HS-5 (cell line): ENCODE measurements around the gene SNAP25.

Experiments used
- DNase-seq: peaks from one replicate; pipeline ENCODE4 v3.0.0-alpha.2; 2012; ENCODE audit warnings: low read depth

The SNAP25 gene

GRCh38 chr20:10304471-10305046, 85.9 kb downstream of the SNAP25 start:
- DNase-seq = no peak

DNA sequence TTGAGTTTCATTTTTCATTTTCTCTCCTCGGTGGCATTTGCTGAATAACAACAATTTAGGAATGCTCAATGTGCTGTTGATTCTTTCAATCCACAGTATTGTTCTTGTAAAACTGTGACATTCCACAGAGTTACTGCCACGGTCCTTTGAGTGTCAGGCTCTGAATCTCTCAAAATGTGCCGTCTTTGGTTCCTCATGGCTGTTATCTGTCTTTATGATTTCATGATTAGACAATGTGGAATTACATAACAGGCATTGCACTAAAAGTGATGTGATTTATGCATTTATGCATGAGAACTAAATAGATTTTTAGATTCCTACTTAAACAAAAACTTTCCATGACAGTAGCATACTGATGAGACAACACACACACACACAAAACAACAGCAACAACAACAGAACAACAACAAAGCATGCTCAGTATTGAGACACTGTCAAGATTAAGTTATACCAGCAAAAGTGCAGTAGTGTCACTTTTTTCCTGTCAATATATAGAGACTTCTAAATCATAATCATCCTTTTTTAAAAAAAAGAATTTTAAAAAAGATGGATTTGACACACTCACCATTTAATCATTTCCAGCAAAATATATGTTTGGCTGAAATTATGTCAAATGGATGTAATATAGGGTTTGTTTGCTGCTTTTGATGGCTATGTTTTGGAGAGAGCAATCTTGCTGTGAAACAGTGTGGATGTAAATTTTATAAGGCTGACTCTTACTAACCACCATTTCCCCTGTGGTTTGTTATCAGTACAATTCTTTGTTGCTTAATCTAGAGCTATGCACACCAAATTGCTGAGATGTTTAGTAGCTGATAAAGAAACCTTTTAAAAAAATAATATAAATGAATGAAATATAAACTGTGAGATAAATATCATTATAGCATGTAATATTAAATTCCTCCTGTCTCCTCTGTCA, 88.1 kb downstream of the SNAP25 start:
- DNase-seq = peak; percentile 90

DNA sequence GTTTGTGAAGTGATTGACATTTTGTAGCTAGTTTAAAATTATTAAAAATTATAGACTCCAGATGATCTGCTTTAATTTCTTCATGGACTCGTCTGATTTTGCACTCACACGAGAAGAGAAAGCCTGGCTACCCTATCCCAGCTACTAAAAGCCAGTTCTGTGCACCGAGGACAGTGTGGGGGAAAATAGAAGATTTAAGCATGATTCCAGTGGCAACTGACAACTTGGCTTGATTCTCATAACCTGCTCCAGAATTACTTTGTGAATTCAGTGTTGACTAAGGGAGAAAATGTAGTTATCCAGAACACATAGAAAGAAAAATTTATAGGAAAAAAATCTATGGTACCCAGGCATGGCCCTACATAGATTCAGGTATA, 88.7 kb downstream of the SNAP25 start:
- DNase-seq = no peak

- DNase-seq = no peak
These were observed 90.0 kb downstream of the SNAP25 start for GRCh38 chr20:10308652-10309051.

GRCh38 chr20:10309326-10309725, 90.7 kb downstream of the SNAP25 start:
- DNase-seq = peak; percentile 95

DNA sequence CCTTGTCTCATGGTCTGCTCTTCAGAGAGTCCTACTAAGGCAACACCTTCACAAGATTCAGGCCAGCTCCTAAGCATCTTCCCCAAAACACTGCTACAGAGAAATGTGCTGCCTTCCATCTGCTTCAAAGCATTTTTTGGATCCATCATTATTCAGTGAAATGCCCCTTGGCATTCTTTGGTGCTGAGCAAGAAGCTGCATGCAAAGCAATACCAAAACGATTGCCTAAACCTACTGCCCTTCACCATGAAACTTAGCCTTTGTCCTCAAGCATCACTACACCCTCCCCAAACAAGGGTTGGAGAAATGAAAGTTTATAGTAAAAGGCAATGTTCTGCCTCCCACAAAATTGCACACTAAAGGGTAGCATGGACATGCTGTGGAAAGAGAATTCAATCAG, 93.5 kb downstream of the SNAP25 start:
- DNase-seq = no peak

GRCh38 chr20:10313215-10313614, 94.6 kb downstream of the SNAP25 start:
- DNase-seq = no peak

DNA sequence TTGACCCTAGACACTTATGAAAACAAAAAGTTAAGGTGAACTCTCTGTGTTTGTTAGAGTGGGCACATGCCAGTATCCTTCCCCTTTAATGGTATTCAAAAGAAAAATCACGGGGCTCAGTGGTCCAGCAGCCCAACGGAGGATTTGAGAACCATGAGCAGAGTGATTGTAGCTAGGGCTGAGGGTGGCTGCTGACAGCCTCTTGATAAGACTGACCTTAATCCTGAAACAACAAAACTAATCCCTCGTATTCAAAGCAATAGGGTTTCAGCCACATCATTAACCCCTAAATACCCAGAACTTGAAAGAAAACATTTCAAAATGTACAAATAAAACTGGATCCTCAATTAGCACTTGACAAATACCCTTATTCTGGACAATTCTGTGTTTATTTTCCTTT, 95.1 kb downstream of the SNAP25 start:
- no peak for DNase-seq

DNA sequence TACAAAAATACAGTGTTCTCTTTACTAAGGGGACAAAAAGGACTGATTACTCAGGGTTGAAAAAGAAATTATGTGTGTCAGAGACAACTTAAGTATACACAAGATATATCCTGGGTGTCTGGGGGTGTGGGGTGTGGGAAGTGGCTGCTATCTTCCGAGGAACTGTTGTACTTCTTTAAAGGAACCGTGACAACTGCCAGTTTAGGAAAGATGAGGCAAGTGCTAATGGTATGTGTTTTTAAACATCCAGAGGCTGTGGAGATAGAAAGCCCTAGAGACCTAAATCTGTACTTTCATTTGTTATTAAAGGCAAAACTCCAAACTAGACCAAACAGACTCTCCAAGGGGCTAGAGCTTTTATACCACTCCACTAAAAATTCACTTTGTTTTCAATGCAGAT, 95.6 kb downstream of the SNAP25 start:
- no peak for DNase-seq

GRCh38 chr20:10315138-10315537, 96.5 kb downstream of the SNAP25 start:
- no peak for DNase-seq

- no peak for DNase-seq
These were observed 98.0 kb downstream of the SNAP25 start for GRCh38 chr20:10316582-10316981.

DNA sequence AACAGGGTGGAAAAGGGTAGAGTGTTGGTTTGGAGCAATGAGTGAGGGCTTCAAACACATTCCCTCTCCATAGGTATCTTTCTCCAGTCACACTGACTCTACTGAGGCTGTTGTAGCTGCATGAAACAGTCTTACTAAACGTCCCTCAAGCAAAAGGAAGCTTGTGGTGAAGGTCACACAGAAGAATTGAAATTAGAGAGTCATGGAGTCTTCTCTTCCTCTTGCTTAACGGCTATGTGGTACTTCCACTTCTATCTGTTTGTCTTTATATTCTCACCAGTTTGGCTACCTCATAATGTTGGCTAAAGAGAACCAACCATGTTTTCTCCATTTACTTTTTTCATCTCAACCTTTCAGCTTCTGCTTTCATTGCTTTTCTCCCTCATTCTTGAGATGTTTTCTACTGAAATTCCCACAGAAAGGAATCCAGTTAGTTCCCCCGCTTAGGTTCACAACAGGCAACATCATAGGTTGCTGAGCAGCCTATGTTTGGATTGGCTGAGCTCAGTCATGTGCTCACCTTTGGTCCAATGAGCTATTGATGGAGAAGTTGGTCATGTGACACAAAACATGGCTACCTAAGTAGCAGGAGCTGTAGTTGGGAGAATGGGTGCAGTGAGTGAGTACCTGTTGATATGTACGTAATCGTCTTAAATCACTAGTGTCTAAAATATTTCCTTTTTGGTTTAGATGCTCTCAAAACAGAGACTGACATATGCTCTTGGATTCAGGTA, 99.8 kb downstream of the SNAP25 start:
- no peak for DNase-seq

DNA sequence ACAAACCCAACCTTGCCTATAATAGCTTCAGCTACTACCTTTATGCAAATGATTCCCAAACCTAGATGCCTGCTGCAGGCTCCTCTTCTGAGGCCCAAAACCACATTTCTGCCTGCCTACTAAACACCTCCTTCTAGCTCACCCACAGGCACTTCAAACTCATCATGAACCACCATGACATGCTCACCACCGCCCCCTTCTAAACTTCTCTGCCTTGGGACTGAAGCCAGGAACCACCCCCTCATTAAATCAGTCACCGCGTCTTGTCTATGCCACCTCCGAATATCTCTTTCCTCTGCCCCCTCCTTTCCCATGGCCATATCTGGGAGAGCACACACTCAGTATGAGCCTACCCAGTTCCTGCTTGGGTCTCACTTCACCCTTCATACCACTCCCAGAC, 101.2 kb downstream of the SNAP25 start:
- DNase-seq = no peak

DNA sequence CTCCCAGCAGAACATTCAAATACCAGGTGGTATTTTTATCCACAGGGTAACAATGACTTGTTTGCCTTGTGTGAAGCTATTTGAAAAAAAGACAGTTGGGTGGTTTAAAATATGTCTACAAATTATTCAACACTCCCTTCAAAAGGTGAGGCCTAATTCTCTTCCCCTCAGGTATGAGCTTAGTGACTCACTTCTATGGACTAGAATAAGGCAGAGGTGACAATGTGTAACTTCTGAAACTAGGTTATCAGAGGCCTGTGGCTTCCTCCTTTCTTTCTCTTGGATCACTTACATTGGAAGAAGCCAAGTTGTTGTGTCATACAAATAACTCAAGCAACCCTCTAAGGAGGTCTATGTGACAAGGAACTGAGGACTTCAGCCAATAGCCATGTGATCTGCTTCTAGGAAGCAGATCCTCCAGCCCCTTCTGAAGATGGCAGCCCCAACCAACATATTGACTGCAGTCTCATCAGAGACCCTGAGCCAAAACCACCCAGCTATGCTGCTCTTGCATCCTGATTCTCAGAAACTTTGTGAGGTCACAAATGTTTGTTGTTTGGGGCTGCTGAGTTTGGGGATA, 102.6 kb downstream of the SNAP25 start:
- no peak for DNase-seq

- no peak for DNase-seq
These were observed 103.7 kb downstream of the SNAP25 start for GRCh38 chr20:10322073-10323012.

GRCh38 chr20:10323729-10324128, 105.1 kb downstream of the SNAP25 start:
- no peak for DNase-seq

DNA sequence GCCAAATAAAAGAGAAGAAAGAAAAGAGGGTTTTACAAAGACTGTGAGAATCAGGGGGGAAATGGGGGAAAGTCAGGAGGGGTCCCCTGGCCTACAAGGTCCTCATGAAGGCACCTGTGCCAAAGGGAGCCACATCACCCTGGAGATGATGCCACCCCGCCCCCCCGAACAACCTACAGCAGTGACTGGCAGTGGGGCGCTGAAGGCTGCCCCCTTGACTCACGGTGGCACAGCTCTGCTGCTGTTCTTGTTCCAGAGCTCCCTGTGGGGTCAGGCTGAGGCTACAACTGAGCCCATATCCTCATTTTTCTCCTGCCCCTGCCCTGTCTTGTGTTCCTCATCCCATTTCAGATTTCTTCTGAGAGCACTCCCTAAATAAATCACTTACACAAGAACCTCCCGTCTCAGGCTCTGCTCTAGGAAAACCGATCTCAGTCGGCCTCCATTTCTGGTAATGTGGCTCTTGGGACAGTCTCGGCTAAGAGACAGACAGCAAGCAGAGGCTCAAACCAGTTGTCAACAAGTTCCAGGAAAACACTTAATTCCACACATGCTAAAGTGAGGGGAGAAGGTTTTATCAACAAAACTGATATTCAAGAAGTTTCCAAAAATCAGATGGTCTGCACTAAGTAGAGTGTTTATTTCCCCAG, 105.7 kb downstream of the SNAP25 start:
- no peak for DNase-seq

DNA sequence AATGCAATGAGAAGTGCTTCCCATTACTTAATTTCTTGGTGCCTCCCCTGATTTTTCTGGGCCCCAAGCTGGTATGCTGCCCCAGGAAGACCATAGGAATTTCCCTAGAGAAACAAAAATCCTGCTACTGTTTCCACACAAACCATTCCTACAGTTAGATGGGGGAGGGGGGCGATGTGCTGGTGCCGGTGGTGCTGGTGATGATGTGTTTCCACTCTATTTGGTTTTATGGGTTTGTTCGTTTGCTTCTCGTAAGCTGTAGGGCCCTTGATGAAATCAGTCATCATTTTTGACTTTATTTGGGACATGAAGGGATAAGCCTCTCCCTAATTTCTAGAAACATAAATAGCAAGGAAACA, 110.2 kb downstream of the SNAP25 start:
- DNase-seq = no peak

GRCh38 chr20:10329387-10330005, 110.9 kb downstream of the SNAP25 start:
- DNase-seq = no peak

DNA sequence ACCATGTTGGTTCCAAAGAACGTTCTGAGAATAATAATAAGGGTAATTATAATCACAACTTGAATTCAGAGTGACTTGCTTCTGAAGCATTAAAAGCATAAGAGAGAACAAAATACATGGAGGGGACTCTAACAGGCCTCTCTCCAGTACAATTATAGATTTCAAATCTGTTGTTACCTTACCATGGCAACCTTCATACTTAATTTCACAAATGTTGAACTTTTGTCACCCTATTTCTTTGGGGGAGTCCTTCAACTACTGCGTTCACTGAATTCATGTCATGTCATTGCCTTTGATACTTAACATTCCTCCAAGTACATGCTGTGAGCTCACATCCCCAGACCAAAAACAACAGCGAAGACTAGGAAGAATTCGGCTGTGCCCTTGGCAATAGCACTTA, 111.4 kb downstream of the SNAP25 start:
- DNase-seq = no peak
